HEK293 (cell line): ENCODE measurements around the gene TPGS1.

Experiments
- CTCF ChIA-PET: fragments of 350-600 bp; formaldehyde crosslinking; extraction: SDS; loops from one replicate; lab custom pipeline; 2021; ENCODE audit warnings: antibody characterized with exemption; lab: Yijun Ruan, JAX
- POLR2A ChIA-PET: fragments of 300-600 bp; formaldehyde crosslinking; extraction: SDS; loops from one replicate; lab custom pipeline; 2020; ENCODE audit warnings: antibody characterized with exemption, inconsistent platforms; lab: Yijun Ruan, JAX
- H3K27ac ChIP-seq: fragments of 200-500 bp; sonication (Bioruptor generic); 2 replicates; pipeline ENCODE4 v1.5.1; 2014; ENCODE audit warnings: low read depth, low read length, control low read depth, inconsistent platforms; ENCODE audit errors: extremely low read depth
- H3K36me3 ChIP-seq, 2 experiments: fragments of 200-500 bp in 1 of 2; sonication (Bioruptor generic) in 1 of 2; 1 replicate in 1 of 2; 2 replicates in 1 of 2; pipeline ENCODE4 v1.5.1; 2014 to 2017; ENCODE audit warnings: inconsistent platforms in 2 of 2, low read length in 2 of 2; ENCODE audit not compliant: control insufficient read depth in 2 of 2, insufficient read depth in 1 of 2
- H3K4me1 ChIP-seq: fragments of 200-500 bp; sonication (Bioruptor generic); 2 replicates; pipeline ENCODE4 v1.5.1; 2014; ENCODE audit warnings: mild to moderate bottlenecking, low read length, inconsistent platforms; ENCODE audit not compliant: control insufficient read depth, insufficient read depth
- H3K4me3 ChIP-seq: 2 replicates; pipeline ENCODE4 v1.5.1; 2011; ENCODE audit warnings: low read depth, mild to moderate bottlenecking, control low read depth, low read length, moderate library complexity
- H3K9me3 ChIP-seq: fragments of 200-500 bp; sonication (Bioruptor generic); 2 replicates; pipeline ENCODE4 v1.5.1; 2014; ENCODE audit warnings: low read depth, low read length, inconsistent platforms; ENCODE audit not compliant: control insufficient read depth, insufficient read depth
- BCL11B ChIP-seq: fragments of 450-650 bp; formaldehyde crosslinking; IDR thresholded peaks from 2 replicates; pipeline ENCODE4 v1.5.1; 2016; ENCODE audit warnings: low read depth, missing biosample characterization, missing genetic modification characterization
- ZNF16 ChIP-seq: fragments of 450-650 bp; formaldehyde crosslinking; IDR thresholded peaks from 2 replicates; pipeline ENCODE4 v1.5.1; 2016; ENCODE audit warnings: low read depth, missing biosample characterization, missing genetic modification characterization
- ZNF174 ChIP-seq: fragments of 450-650 bp; formaldehyde crosslinking; IDR thresholded peaks from 2 replicates; pipeline ENCODE4 v1.5.0; 2017; ENCODE audit warnings: missing biosample characterization, mild to moderate bottlenecking, missing genetic modification characterization
- ZNF211 ChIP-seq: fragments of 450-650 bp; formaldehyde crosslinking; IDR thresholded peaks from 2 replicates; pipeline ENCODE4 v1.5.1; 2016; ENCODE audit warnings: low read depth, missing biosample characterization, missing genetic modification characterization
- ZNF23 ChIP-seq: fragments of 450-650 bp; formaldehyde crosslinking; IDR thresholded peaks from 2 replicates; pipeline ENCODE4 v1.5.1; 2016; ENCODE audit warnings: missing biosample characterization, missing genetic modification characterization, borderline replicate concordance
- ZNF274 ChIP-seq, 2 experiments: fragments of 200-500 bp in 1 of 2; fragments of 450-650 bp in 1 of 2; sonication (Bioruptor generic) in 1 of 2; formaldehyde crosslinking in 1 of 2; IDR thresholded peaks; 2 replicates each; pipeline versions ENCODE4 v1.5.1 to v1.6.1; 2014 to 2016; ENCODE audit warnings: borderline replicate concordance in 1 of 2, inconsistent platforms in 1 of 2, low read length in 1 of 2, missing biosample characterization in 1 of 2, missing genetic modification characterization in 1 of 2
- ZNF311 ChIP-seq: fragments of 450-650 bp; formaldehyde crosslinking; IDR thresholded peaks from 2 replicates; pipeline ENCODE4 v1.5.1; 2017; ENCODE audit warnings: missing biosample characterization, missing genetic modification characterization, borderline replicate concordance
- ZNF501 ChIP-seq: fragments of 450-650 bp; formaldehyde crosslinking; IDR thresholded peaks from 2 replicates; pipeline ENCODE4 v1.5.1; 2016; ENCODE audit warnings: missing biosample characterization, missing genetic modification characterization
- ZNF544 ChIP-seq: fragments of 450-650 bp; formaldehyde crosslinking; IDR thresholded peaks from 2 replicates; pipeline ENCODE4 v1.5.0; 2017; ENCODE audit warnings: missing biosample characterization, missing genetic modification characterization
- ZNF596 ChIP-seq: fragments of 450-650 bp; IDR thresholded peaks from 2 replicates; pipeline ENCODE4 v1.5.0; 2018; ENCODE audit warnings: missing biosample characterization, mild to moderate bottlenecking, missing genetic modification characterization, moderate library complexity
- ZNF626 ChIP-seq: fragments of 450-650 bp; sonication (Bioruptor Pico); formaldehyde crosslinking; IDR thresholded peaks from 2 replicates; pipeline ENCODE4 v1.5.1; 2018; ENCODE audit warnings: missing biosample characterization, missing genetic modification characterization, inconsistent platforms
- ZNF629 ChIP-seq: fragments of 450-650 bp; formaldehyde crosslinking; IDR thresholded peaks from 2 replicates; pipeline ENCODE4 v1.5.1; 2017; ENCODE audit warnings: missing biosample characterization, missing genetic modification characterization
- ZNF660 ChIP-seq: fragments of 450-650 bp; IDR thresholded peaks from 2 replicates; pipeline ENCODE4 v1.5.1; 2018; ENCODE audit warnings: missing biosample characterization, mild to moderate bottlenecking, missing genetic modification characterization
- ZNF677 ChIP-seq: fragments of 450-650 bp; IDR thresholded peaks from 2 replicates; pipeline ENCODE4 v1.5.0; 2018; ENCODE audit warnings: missing biosample characterization, mild to moderate bottlenecking, missing genetic modification characterization, moderate library complexity
- ZNF785 ChIP-seq: fragments of 450-650 bp; formaldehyde crosslinking; IDR thresholded peaks from 2 replicates; pipeline ENCODE4 v1.5.1; 2016; ENCODE audit warnings: missing biosample characterization, missing genetic modification characterization
- ZXDB ChIP-seq: fragments of 450-650 bp; formaldehyde crosslinking; IDR thresholded peaks from 2 replicates; pipeline ENCODE4 v1.5.1; 2016; ENCODE audit warnings: missing biosample characterization, missing genetic modification characterization
- TF ChIP-seq, protein P1 (sequence below): fragments of 450-650 bp; formaldehyde crosslinking; IDR thresholded peaks from 2 replicates; pipeline ENCODE4 v1.5.1; 2016; ENCODE audit warnings: missing biosample characterization, missing genetic modification characterization, borderline replicate concordance
- TF ChIP-seq, protein P2 (sequence below): fragments of 450-650 bp; formaldehyde crosslinking; IDR thresholded peaks from 2 replicates; pipeline ENCODE4 v1.5.1; 2016; ENCODE audit warnings: missing biosample characterization, missing genetic modification characterization
- TF ChIP-seq, protein P3 (sequence below): fragments of 450-650 bp; IDR thresholded peaks from 2 replicates; pipeline ENCODE4 v1.5.1; 2018; ENCODE audit warnings: missing biosample characterization, mild to moderate bottlenecking, missing genetic modification characterization
- TF ChIP-seq, protein P4 (sequence below): fragments of 450-650 bp; formaldehyde crosslinking; IDR thresholded peaks from 2 replicates; pipeline ENCODE4 v1.5.1; 2016; ENCODE audit warnings: missing biosample characterization, missing genetic modification characterization
- TF ChIP-seq, protein P5 (sequence below): fragments of 450-650 bp; formaldehyde crosslinking; IDR thresholded peaks from 2 replicates; pipeline ENCODE4 v1.5.1; 2016; ENCODE audit warnings: missing biosample characterization, missing genetic modification characterization
- TF ChIP-seq, protein P6 (sequence below): fragments of 450-650 bp; formaldehyde crosslinking; IDR thresholded peaks from 2 replicates; pipeline ENCODE4 v1.5.1; 2016; ENCODE audit warnings: missing biosample characterization, missing genetic modification characterization

TPGS1 gene

DNA sequence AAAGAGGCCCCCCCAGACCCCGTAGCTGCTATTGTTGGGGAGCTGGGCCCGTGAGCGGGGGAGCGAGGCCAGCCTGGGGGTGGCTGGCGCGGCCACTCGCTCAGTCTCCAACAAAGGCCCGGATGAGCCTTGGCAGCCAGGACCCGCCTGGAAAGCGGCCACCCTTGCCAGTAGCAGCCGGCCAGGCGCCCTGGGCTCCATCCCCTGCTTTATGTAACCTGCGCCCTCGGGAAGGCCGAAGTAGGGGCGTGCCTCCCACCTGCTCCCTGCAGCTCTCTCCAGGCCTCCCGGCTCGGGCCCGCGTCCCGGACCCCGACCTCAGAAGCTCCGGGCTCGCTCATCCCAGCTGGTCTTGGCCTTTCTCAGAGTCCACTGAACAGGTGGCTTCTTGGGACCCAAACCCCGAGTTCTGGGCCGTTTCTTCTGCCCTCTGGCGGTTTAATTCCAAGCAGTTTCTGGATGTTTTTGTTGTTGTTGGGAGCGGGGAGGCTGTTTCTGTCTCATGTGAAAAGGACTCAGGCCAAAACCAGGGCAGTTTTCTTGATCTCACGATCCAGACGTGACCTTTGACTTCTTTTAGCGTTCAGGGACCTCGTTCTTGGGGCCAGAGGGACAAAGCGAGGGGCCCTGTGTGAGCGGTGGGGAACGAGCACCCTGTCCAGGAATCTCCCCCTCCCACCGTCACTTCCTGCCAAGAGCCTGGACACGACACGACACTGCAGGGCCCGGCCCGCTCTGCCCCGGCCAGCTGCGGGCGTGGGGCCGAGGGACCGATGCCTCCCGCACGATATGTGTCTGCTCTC is 25.5 kb downstream of the TPGS1 start:
- peaks cover 3 to 27% of the 10 kb centered on the region in 2 experiments; a peak in 2 of 3 replicates for H3K36me3 ChIP-seq
- POLR2A ChIA-PET = interaction anchor here (0.9 to 3.8 kb wide), 9 partner anchors 9 to 109 kb away, joined by 3 to 35 read pairs (median 13); partner anchors contain the start of gene BSG
- peak overlapping the region; percentile 96 for H3K27ac ChIP-seq
- peaks cover 7% of the 10 kb centered on the region for H3K4me1 ChIP-seq
- H3K9me3 ChIP-seq = no peaks in the 10 kb centered on the region
- peak overlapping the region; percentile 89 for H3K4me3 ChIP-seq
- CTCF ChIA-PET = interaction anchor here (0.6 to 6.4 kb wide), 6 partner anchors 10 to 660 kb away, joined by 3 to 49 read pairs (median 4); no protein-coding TSS in a partner anchor
- TF ChIP-seq, protein P1, sequence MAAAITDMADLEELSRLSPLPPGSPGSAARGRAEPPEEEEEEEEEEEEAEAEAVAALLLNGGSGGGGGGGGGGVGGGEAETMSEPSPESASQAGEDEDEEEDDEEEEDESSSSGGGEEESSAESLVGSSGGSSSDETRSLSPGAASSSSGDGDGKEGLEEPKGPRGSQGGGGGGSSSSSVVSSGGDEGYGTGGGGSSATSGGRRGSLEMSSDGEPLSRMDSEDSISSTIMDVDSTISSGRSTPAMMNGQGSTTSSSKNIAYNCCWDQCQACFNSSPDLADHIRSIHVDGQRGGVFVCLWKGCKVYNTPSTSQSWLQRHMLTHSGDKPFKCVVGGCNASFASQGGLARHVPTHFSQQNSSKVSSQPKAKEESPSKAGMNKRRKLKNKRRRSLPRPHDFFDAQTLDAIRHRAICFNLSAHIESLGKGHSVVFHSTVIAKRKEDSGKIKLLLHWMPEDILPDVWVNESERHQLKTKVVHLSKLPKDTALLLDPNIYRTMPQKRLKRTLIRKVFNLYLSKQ = no peak
- TF ChIP-seq ZNF211 (tag by site-specific recombination) = no peak
- no peak for TF ChIP-seq ZNF174 (tag by site-specific recombination)
- no peak for TF ChIP-seq BCL11B (tag by site-specific recombination)
- no peak for TF ChIP-seq ZNF274 (IDR thresholded peaks at IDR 0.05; ENCODE audit: low read length)
- no peak for TF ChIP-seq ZNF274 (tag by site-specific recombination; IDR thresholded peaks at IDR 0.05; ENCODE audit: borderline replicate concordance)
- TF ChIP-seq ZNF596 (tag by site-specific recombination) = no peak
- TF ChIP-seq ZNF677 (tag by site-specific recombination) = no peak
- no peak for TF ChIP-seq ZNF626
- TF ChIP-seq, protein P2, sequence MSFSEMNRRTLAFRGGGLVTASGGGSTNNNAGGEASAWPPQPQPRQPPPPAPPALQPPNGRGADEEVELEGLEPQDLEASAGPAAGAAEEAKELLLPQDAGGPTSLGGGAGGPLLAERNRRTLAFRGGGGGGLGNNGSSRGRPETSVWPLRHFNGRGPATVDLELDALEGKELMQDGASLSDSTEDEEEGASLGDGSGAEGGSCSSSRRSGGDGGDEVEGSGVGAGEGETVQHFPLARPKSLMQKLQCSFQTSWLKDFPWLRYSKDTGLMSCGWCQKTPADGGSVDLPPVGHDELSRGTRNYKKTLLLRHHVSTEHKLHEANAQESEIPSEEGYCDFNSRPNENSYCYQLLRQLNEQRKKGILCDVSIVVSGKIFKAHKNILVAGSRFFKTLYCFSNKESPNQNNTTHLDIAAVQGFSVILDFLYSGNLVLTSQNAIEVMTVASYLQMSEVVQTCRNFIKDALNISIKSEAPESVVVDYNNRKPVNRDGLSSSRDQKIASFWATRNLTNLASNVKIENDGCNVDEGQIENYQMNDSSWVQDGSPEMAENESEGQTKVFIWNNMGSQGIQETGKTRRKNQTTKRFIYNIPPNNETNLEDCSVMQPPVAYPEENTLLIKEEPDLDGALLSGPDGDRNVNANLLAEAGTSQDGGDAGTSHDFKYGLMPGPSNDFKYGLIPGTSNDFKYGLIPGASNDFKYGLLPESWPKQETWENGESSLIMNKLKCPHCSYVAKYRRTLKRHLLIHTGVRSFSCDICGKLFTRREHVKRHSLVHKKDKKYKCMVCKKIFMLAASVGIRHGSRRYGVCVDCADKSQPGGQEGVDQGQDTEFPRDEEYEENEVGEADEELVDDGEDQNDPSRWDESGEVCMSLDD = no peak
- no peak for TF ChIP-seq ZNF785 (tag by site-specific recombination)
- TF ChIP-seq, protein P3, sequence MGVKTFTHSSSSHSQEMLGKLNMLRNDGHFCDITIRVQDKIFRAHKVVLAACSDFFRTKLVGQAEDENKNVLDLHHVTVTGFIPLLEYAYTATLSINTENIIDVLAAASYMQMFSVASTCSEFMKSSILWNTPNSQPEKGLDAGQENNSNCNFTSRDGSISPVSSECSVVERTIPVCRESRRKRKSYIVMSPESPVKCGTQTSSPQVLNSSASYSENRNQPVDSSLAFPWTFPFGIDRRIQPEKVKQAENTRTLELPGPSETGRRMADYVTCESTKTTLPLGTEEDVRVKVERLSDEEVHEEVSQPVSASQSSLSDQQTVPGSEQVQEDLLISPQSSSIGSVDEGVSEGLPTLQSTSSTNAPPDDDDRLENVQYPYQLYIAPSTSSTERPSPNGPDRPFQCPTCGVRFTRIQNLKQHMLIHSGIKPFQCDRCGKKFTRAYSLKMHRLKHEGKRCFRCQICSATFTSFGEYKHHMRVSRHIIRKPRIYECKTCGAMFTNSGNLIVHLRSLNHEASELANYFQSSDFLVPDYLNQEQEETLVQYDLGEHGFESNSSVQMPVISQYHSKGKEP (tag by site-specific recombination) = no peak
- TF ChIP-seq, protein P4, sequence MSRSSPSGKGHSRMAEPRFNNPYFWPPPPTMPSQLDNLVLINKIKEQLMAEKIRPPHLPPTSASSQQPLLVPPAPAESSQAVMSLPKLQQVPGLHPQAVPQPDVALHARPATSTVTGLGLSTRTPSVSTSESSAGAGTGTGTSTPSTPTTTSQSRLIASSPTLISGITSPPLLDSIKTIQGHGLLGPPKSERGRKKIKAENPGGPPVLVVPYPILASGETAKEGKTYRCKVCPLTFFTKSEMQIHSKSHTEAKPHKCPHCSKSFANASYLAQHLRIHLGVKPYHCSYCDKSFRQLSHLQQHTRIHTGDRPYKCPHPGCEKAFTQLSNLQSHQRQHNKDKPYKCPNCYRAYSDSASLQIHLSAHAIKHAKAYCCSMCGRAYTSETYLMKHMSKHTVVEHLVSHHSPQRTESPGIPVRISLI (tag by site-specific recombination) = no peak
- no peak for TF ChIP-seq ZNF23 (tag by site-specific recombination)
- TF ChIP-seq, protein P5, sequence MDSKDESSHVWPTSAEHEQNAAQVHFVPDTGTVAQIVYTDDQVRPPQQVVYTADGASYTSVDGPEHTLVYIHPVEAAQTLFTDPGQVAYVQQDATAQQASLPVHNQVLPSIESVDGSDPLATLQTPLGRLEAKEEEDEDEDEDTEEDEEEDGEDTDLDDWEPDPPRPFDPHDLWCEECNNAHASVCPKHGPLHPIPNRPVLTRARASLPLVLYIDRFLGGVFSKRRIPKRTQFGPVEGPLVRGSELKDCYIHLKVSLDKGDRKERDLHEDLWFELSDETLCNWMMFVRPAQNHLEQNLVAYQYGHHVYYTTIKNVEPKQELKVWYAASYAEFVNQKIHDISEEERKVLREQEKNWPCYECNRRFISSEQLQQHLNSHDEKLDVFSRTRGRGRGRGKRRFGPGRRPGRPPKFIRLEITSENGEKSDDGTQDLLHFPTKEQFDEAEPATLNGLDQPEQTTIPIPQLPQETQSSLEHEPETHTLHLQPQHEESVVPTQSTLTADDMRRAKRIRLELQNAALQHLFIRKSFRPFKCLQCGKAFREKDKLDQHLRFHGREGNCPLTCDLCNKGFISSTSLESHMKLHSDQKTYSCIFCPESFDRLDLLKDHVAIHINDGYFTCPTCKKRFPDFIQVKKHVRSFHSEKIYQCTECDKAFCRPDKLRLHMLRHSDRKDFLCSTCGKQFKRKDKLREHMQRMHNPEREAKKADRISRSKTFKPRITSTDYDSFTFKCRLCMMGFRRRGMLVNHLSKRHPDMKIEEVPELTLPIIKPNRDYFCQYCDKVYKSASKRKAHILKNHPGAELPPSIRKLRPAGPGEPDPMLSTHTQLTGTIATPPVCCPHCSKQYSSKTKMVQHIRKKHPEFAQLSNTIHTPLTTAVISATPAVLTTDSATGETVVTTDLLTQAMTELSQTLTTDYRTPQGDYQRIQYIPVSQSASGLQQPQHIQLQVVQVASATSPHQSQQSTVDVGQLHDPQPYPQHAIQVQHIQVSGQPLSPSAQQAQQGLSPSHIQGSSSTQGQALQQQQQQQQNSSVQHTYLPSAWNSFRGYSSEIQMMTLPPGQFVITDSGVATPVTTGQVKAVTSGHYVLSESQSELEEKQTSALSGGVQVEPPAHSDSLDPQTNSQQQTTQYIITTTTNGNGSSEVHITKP (tag by site-specific recombination) = no peak
- no peak for TF ChIP-seq ZNF629
- no peak for TF ChIP-seq ZNF501
- no peak for TF ChIP-seq ZNF311 (tag by site-specific recombination)
- TF ChIP-seq ZNF660 (tag by site-specific recombination) = peak; percentile 51; the same call in 1 of the 2 replicates
- TF ChIP-seq, protein P6, sequence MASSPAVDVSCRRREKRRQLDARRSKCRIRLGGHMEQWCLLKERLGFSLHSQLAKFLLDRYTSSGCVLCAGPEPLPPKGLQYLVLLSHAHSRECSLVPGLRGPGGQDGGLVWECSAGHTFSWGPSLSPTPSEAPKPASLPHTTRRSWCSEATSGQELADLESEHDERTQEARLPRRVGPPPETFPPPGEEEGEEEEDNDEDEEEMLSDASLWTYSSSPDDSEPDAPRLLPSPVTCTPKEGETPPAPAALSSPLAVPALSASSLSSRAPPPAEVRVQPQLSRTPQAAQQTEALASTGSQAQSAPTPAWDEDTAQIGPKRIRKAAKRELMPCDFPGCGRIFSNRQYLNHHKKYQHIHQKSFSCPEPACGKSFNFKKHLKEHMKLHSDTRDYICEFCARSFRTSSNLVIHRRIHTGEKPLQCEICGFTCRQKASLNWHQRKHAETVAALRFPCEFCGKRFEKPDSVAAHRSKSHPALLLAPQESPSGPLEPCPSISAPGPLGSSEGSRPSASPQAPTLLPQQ (tag by site-specific recombination) = 0 out of 2 replicates have a peak, but pooled peaks have one; percentile 20
- no peak for TF ChIP-seq ZNF544
- TF ChIP-seq ZNF16 (tag by site-specific recombination) = no peak
- TF ChIP-seq ZXDB (tag by site-specific recombination) = 0 out of 2 replicates have a peak, but pooled peaks have one; percentile 27
